GM19193 (cell line): Measurements from ENCODE around the gene SGPP2.

Experiments
- POLR2A ChIP-seq: IDR thresholded peaks from 4 replicates; pipeline ENCODE4 v1.6.1; 2011; ENCODE audit not compliant: insufficient read depth, insufficient read length; ENCODE audit errors: extremely low read depth

The SGPP2 gene

DNA sequence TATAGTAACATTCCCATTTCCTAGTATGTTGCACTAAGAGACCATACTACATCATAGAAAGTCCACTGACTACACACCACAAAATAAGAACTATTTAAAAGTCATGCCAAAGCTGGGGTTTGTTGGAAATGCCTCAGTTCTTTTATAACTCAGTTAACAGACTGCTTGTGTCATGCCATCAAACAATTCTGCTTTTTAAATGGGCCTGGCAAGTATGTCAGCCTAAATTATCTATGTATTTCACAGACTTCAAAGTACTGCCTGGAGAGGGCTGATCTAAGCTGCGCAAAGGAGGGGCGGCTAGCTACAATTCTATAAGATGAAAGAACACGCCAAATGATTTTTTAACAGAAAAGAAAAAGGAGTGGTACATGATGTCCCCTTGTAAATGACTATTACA is 182.0 kb downstream of the SGPP2 start:
- TF ChIP-seq POLR2A: no peak

DNA sequence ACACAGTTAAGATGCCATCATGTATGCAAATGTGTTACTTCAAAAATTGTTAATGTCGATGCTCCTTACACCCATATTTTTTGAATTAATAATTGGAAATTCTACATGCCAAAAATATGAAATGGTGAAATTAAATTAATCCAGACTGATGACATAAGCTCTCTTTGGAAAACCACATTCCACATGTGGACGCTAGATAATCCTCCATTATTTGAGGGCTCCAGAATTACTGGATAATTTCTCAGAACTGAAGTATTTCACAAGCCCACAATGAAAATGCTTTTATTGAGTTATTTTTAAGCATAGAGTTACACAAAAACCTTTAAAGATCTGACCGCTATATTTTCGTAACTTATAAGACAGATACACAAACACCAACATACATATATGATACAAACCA is 183.7 kb downstream of the SGPP2 start:
- no peak for TF ChIP-seq POLR2A

DNA sequence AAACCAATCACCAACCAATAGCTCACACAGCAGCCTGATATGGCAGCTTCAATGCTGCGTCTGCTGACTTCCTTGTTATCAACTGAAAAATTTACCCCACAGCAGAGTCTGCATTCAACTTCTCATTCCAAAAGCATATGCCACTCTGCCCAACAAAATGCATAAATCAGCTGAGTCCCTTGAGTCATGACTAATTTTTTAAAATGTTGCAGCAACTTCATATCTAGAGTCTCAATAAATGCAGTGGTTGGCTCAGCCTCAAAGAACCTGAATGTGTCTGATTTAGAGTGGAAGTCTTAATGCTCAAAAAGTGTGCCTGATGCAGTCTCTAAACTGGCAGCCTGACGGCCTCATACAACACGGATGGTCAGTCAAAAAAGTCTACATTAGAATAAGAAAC is 185.0 kb downstream of the SGPP2 start:
- TF ChIP-seq POLR2A: no peak
